NCI-H1417 treated with DMSO at 0.1 percent for 48 hours (cell line): ENCODE data around the gene DRC1.

Experiments used
- DNase-seq: peaks from one replicate; lab custom pipeline; 2025; lab: John Stamatoyannopoulos, UW

DRC1 gene

GRCh38 chr2:26477911-26478253, 76.2 kb downstream of the DRC1 start, which contains the start of gene OTOF:
Gene OTOF, minus strand, starts transcription at chr2:26478124.
- DNase-seq = no peak

- no peak for DNase-seq
These were observed 76.6 kb downstream of the DRC1 start for GRCh38 chr2:26478366-26478765.

- DNase-seq = no peak
These were observed 77.5 kb downstream of the DRC1 start for GRCh38 chr2:26479131-26479788.

GRCh38 chr2:26479789-26480565, 78.3 kb downstream of the DRC1 start:
- no peak for DNase-seq

GRCh38 chr2:26480566-26481423, 79.1 kb downstream of the DRC1 start:
- DNase-seq = no peak

GRCh38 chr2:26481706-26482105, 80.0 kb downstream of the DRC1 start:
- DNase-seq = no peak

GRCh38 chr2:26482211-26483026, 80.7 kb downstream of the DRC1 start:
- DNase-seq = no peak

GRCh38 chr2:26483027-26483326, 81.3 kb downstream of the DRC1 start:
- DNase-seq = no peak

GRCh38 chr2:26483516-26483915, 81.8 kb downstream of the DRC1 start:
- no peak for DNase-seq

GRCh38 chr2:26483957-26484565, 82.3 kb downstream of the DRC1 start:
- no peak for DNase-seq

- no peak for DNase-seq
These were observed 82.9 kb downstream of the DRC1 start for GRCh38 chr2:26484579-26484978.

GRCh38 chr2:26485099-26485498, 83.4 kb downstream of the DRC1 start:
- DNase-seq = no peak

GRCh38 chr2:26485725-26486418, 84.2 kb downstream of the DRC1 start:
- no peak for DNase-seq

- DNase-seq = no peak
These were observed 85.1 kb downstream of the DRC1 start for GRCh38 chr2:26486789-26487188.

- DNase-seq = no peak
These were observed 85.5 kb downstream of the DRC1 start for GRCh38 chr2:26487192-26487591.

- DNase-seq = no peak
These were observed 86.9 kb downstream of the DRC1 start for GRCh38 chr2:26488463-26489212.

GRCh38 chr2:26489213-26489850, 87.6 kb downstream of the DRC1 start:
- no peak for DNase-seq

- no peak for DNase-seq
These were observed 89.9 kb downstream of the DRC1 start for GRCh38 chr2:26491563-26492167.

GRCh38 chr2:26492749-26493515, 91.2 kb downstream of the DRC1 start:
- no peak for DNase-seq
